Measurements from ENCODE around the gene ZEB2.

Gene ZEB2

GRCh38 chr2:144526831-144527230 is 6.9 kb upstream of the ZEB2 start:
- no peak for DNase-seq

GRCh38 chr2:144524118-144525009 is 4.4 kb upstream of the ZEB2 start:
- no peak for DNase-seq

GRCh38 chr2:144523596-144524117 is 3.7 kb upstream of the ZEB2 start:
- no peak for DNase-seq

DNA sequence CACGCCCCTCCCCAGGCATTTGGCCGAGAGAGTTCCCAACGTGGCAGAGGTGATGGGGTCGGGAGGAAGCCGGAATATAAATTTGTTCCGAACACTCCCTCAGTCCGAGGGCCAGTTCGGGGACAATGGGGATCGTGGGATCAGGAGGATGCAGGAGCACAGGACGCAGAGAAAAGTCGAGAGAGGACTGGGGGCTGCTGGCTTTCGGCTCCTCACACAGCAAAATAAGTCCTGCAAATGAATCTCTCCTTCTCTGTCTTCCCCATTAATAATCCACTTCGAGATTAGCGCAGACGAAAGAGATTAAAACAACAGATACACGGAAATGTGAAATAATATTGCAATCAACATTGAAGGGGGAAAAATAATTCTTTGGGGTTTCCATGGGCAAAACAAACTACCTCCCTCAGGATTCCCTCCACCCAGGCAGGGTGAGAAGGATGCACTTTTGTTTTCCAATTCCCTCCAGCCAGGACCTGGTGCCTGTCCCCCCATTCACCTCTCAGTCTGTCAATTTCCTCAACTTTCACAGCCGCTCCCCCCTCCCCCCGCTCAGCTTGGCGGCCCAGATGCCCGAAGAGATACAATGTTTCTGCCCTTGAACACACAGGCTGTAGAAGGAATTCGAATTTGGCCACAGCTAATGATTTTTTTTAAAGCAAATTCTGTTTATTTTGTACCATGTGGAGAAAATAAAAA is 3.1 kb upstream of the ZEB2 start:
- DNase-seq: no peak

DNA sequence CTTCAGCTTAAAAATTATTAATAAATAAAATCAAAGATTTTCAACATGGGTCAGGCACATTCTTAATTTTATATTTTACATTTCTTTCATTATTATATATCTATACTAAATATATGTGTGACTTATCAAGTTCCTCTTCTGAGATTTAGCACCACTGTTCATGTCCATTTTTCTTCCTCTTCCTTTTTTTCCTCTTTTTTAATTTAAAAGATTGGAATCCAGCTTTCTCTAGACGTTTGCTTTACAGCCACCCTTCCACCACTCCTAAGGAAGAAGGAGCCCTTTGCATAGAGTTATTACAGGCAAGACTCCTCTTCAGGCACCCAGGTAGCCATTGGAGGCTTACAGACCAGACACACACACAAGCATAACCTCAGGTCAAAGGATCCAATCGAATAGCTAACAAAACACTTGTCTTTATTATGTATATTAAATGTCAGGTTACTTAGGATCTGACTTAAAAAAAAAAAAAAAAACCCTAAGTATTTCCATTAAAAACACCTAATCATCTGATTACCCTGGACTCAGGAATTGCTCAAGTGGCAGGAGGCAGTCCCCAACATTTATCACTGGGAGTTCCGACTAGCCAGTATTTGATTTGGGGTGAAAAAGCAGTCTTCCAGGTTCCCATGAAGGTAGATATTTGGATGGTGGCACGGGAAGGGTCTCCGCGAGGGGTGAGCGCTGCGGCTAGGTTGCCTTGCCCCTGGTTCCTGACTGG is 2.4 kb upstream of the ZEB2 start:
- DNase-seq: no peak

- DNase-seq: no peak
Observed at GRCh38 chr2:144521686-144522085, 1.8 kb upstream of the ZEB2 start.

DNA sequence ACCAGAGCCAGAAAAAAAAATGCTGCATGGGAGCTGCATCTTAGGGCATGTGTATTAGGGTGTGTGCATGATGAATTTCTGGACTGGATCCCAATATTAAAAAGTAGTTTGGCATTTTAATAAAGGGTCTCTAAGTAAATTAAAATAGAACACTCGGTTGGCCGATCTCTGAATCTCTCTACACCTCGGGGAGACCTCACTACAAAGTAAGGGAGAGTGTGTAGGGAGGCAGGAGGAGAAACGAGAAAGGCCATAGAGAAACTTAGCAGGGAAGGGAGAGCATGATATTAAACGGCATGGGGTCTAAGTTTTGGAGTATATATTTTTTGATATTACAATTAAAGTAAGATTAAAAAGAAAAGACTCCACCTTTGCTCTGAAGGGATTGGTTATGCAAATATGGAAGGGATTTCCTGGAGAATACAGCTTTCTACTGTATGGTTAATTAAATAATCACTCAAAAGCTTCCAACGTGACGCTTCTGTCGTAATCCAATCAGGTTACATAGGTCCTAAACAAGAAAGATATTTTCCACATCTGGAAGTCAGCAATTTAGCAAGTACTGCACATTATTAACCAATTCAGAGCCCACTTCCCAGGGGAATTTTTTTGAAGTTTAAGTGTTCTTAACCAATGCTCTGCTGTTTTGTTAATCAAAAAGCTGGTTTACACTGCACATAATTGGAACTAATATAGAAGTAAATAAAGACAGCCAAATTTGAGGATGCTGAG is 1.0 kb upstream of the ZEB2 start:
- DNase-seq: peak; percentile 79

DNA sequence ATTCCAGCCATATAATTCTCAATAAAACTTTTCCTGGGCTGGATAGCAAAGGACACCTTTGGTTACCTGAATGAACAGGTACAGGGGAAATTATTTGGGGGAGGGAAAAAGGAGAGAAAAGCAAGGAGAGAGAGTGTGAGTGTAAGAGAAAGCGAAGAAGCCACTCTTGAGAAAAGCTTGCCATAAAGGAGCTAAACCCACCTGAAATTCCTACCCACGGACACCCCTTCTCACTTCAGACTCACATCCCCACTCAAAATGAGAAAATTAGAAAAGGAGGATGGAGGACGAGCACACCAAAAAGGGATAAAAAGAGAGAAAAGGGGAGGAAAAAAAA is 354 bp downstream of the ZEB2 start:
- DNase-seq: no peak

GRCh38 chr2:144518748-144519596 is 947 bp downstream of the ZEB2 start:
- DNase-seq: no peak

- DNase-seq: no peak
Observed at GRCh38 chr2:144517866-144518747, 1.8 kb downstream of the ZEB2 start.

DNA sequence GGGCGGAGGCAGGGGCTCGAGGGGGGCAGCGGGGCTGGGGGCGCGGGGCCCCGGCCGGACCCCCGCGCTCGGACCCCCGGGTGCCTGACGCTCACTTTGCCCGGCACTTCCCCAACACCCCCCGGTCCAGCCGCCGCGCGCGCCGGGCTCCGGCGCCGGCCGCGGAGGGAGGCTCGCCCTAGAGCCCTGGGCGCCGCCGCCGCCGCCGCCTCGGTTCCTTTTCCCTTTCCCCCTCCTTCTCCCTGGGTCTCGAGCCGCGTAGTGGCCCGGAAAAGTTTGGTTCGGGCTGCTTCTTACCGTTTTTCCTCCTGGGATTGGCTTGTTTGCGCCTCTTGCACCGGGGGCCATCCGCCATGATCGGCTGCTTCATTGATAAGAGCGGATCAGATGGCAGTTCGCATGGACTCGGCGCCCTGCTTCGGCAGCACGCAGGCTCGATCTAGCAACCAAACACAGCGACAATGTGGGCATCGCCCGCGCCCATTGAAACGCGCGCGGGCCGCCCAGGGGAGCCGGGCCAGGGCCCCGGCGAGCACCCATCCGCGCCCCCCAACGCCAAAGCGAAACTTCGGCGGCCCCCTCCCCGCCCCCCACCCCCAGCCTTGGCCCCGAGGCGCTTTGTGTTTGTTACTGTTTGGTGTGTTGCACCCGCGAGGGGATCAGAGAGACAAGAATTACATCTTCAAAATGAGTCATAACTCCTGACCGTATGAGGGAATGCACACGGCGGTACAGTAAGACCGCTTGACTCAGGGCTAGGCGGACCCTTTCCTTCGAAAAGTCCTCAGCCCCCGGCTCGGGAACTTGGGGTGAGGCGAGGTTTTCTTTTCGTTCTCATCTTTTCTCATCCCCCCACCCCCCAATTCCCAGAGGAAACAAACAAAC is 2.7 kb downstream of the ZEB2 start:
- DNase-seq: peak; percentile 97

DNA sequence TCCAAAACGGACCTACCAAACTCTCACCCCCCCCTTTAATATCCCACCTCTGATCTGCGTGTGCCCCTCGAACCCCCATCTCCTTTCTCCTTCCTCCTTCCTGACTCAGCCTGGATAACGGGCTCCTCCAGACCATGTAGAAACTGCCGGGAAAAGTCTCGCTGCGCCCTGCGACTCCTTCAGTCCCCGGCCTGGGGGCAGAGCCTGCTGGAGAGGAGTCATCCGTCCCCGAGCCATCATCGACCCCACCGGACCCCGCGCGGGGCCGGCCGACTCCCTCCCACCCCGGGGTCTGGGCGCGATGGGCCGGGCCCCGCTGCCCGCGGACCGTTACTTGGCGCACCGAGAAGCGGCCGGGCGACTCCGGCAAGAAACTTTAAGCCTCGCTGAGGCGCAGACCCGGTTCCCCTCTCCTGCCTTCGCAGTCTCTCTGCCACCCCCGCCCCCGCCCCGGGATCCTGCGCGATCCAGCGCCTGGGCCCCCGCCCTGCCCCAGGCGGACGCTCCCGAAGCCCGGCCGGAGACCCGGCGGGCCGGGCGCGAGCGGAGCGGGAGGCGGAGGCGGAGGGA is 3.4 kb downstream of the ZEB2 start:
- DNase-seq: peak; percentile 48

DNA sequence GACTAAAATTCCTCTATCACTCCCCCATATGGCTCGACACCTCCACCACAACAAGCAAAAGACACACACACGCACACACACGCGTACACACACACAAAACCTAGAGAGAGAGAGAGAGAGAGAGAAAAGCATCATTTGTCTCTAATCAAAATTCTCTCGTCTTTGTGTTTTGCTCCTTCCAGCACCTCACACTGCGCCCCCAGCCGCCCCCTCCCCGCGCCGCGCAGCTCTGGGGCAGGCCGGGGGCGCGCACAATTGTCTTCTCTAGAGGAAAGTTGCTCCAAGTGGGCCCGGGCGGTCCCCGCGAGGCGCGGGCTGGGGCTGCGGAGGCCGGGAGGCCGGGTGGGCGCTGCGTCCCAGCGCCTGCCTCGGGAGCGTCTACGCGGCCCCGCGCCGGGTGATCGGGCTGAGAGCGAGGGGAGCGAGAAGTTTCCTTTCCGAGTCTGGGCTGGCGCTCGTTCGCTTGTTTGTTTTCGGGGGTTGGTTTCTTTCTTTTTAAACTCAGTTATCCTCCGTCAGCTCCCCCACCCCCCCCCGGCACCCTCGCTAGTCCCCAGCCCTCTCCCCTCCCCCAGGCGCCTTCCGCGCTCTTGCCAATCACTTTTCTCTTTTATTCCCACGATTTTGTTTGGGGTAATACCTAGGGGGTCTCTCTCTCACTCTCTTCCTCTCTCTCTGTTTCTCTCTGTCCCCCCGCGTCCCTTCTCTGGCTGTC is 4.1 kb downstream of the ZEB2 start:
- peak; percentile 67 for DNase-seq

DNA sequence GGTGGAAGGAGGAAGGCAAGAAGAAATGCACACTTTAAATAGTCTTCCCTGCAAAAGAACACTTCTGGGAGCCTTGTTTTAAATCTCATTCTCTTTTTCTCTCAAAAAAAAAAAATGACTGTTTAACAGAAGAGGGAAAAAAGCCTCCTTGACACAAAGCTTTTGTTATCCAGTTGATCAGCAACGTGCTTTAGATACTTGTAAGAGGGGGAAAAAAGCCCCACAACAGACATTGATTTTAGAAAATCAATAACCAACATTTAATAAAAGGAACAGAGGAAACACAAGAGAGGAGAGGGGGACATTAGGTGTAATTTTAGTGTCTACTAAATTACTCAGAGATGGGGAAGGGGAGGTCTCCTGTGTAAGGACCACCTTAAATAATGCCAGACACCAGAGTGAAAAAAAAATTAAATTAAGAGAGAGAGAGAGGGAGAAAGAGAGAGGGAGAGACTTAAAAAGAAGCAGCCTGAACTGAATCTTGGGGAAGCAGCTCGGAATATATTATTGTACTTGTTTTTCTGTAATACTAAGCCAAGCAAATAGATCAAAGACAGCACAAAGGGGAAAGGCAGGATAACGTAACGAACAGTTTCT is 4.7 kb downstream of the ZEB2 start:
- no peak for DNase-seq

- DNase-seq: no peak
Observed at GRCh38 chr2:144514616-144515091, 5.3 kb downstream of the ZEB2 start.

DNA sequence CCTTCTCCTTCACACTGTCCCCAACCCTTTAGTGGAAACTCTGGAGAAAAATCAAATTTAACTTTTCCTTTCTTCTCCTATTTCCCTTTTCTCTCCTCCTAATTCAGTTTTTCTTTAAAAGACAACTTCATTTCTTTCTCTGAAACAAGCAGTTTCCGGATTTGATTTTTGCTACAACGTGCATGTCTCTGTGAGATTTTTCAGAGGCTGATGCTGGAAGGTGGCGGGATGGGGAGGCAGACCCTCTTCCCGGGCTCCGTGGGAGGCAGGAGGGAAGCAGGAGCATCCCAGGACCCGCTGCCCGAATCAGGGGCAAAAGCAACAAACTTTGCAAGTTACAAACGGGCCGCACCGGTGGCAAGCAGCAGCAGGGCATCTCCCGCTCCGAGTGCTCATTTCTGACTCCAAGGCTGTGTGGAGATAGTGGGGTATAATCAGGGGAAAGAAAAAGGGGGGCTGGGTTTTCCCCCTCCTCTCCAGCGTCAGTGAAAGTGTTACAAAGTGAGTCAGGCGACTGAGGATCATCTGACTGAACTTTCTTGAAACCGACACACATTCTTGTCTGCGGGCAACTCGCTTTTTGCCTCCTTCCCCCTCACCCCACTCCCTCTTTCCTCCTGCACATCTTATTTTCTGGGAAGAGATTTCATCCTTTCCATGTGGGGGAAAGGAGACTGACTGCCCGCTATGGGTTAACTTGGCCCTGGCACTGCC is 6.4 kb downstream of the ZEB2 start:
- DNase-seq: peak; percentile 90

DNA sequence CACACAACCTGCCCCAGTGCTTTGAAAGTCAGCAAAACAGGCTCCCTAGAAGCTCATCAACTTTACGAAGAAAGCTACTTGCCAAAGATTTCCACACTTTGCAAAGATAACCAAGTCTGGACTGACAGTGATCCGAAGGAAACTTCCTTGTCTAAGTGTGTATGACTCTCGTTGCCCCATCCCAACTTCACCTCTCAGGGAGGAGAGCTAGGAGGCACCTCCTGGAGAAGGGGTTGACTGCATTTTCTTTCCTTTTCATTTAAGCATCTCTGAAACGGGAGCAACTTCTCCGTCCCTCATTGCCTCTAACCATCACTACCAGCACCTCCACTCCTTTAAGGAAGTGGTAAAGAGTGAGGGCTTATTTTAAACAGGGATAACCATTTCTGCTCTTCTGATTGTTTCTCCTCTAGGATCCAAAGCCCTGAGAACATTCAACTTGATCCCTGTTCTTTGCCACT is 7.0 kb downstream of the ZEB2 start:
- DNase-seq: no peak
